ENCODE data around the gene ASZ1.

Gene ASZ1

GRCh38 chr7:117375380-117375779, 51.9 kb downstream of the ASZ1 start:
- TF ChIP-seq CTCF (IDR thresholded peaks at IDR 0.05; ENCODE audit: low read depth, low read length, missing control alignments) = peak; percentile 43
- no peak for DNase-seq
- no peak overlapping the region for H3K27ac ChIP-seq
- H3K36me3 ChIP-seq (replicated peaks) = no peaks in the 10 kb centered on the region
- H3K4me3 ChIP-seq (ENCODE audit: low read depth, low read length) = no peak overlapping the region
- in situ Hi-C loops (cut with HindIII; ENCODE audit: low pct_ligation_motif_present, low sequenced_read_pairs) = no loop called here
- H3K27me3 ChIP-seq (replicated peaks) = no peaks in the 10 kb centered on the region

- TF ChIP-seq CTCF (IDR thresholded peaks at IDR 0.05; ENCODE audit: low read depth, low read length, missing control alignments) = no peak
- no peak for DNase-seq
- Histone ChIP-seq H3K27me3 (replicated peaks) (no peaks in the 10 kb centered on the region), H3K36me3 (replicated peaks) (no peaks in the 10 kb centered on the region), H3K27ac (no peak overlapping the region), H3K4me3 (ENCODE audit: low read depth, low read length) (no peak overlapping the region)
- in situ Hi-C loops (cut with HindIII; ENCODE audit: low pct_ligation_motif_present, low sequenced_read_pairs) = no loop called here
These were observed 55.2 kb downstream of the ASZ1 start for GRCh38 chr7:117372073-117372472.

- in situ Hi-C loops (cut with HindIII; ENCODE audit: low pct_ligation_motif_present, low sequenced_read_pairs) = no loop called here
- no peak overlapping the region for H3K27ac ChIP-seq
- H3K4me3 ChIP-seq (ENCODE audit: low read depth, low read length) = no peak overlapping the region
- no peak for DNase-seq
- H3K27me3 ChIP-seq (replicated peaks) = no peaks in the 10 kb centered on the region
- no peak for TF ChIP-seq CTCF (IDR thresholded peaks at IDR 0.05; ENCODE audit: low read depth, low read length, missing control alignments)
- no peaks in the 10 kb centered on the region for H3K36me3 ChIP-seq (replicated peaks)
These were observed 62.8 kb downstream of the ASZ1 start for GRCh38 chr7:117364339-117365080.

- Histone ChIP-seq H3K27me3 (replicated peaks) (no peaks in the 10 kb centered on the region), H3K27ac (no peak overlapping the region), H3K36me3 (replicated peaks) (no peaks in the 10 kb centered on the region), H3K4me3 (ENCODE audit: low read depth, low read length) (no peak overlapping the region)
- no peak for TF ChIP-seq CTCF (IDR thresholded peaks at IDR 0.05; ENCODE audit: low read depth, low read length, missing control alignments)
- in situ Hi-C loops (cut with HindIII; ENCODE audit: low pct_ligation_motif_present, low sequenced_read_pairs) = no loop called here
- no peak for DNase-seq
These were observed 64.9 kb downstream of the ASZ1 start for GRCh38 chr7:117362294-117362888.

- Histone ChIP-seq H3K36me3 (replicated peaks) (no peaks in the 10 kb centered on the region), H3K27me3 (replicated peaks) (no peaks in the 10 kb centered on the region), H3K4me3 (ENCODE audit: low read depth, low read length) (no peak overlapping the region), H3K27ac (no peak overlapping the region)
- in situ Hi-C loops (cut with HindIII; ENCODE audit: low pct_ligation_motif_present, low sequenced_read_pairs) = no loop called here
- no peak for TF ChIP-seq CTCF (IDR thresholded peaks at IDR 0.05; ENCODE audit: low read depth, low read length, missing control alignments)
- no peak for DNase-seq
These were observed 77.3 kb downstream of the ASZ1 start for GRCh38 chr7:117350027-117350426.
